Measurements from ENCODE around the gene EGFR. TPM values are rescaled to one million over a fixed set of nuclear protein-coding genes. Genes with fewer than 3 reads are reported as not detected.

EGFR gene
- total RNA-seq, 1 donor from 2014 or later: 67.2 TPM

GRCh38 chr7:55193245-55193644 is 174.4 kb downstream of the EGFR start:
- H3K4me3 ChIP-seq (ENCODE audit: low read depth, low read length): no peak overlapping the region
- H3K27me3 ChIP-seq (ENCODE audit: control insufficient read depth, insufficient read depth, low read length): no peaks in the 10 kb centered on the region
- DNase-seq (ENCODE audit: low read depth): no peak
- no peak for TF ChIP-seq CTCF (IDR thresholded peaks at IDR 0.05; ENCODE audit: insufficient read depth, low read length, poor library complexity, severe bottlenecking)
- H3K36me3 ChIP-seq (ENCODE audit: control insufficient read depth, insufficient read depth, low read length): no peaks in the 10 kb centered on the region

GRCh38 chr7:55194522-55194921 is 175.7 kb downstream of the EGFR start:
- no peaks in the 10 kb centered on the region for H3K36me3 ChIP-seq (ENCODE audit: control insufficient read depth, insufficient read depth, low read length)

GRCh38 chr7:55198634-55199392 is 180.0 kb downstream of the EGFR start:
- Histone ChIP-seq H3K4me3 (ENCODE audit: low read depth, low read length) (no peak overlapping the region), H3K27me3 (ENCODE audit: control insufficient read depth, insufficient read depth, low read length) (no peaks in the 10 kb centered on the region), H3K36me3 (ENCODE audit: control insufficient read depth, insufficient read depth, low read length) (no peaks in the 10 kb centered on the region)
- no peak for TF ChIP-seq CTCF (IDR thresholded peaks at IDR 0.05; ENCODE audit: insufficient read depth, low read length, poor library complexity, severe bottlenecking)
- DNase-seq (ENCODE audit: low read depth): no peak

More at GRCh38 chr7:55194522-55194921, 175.7 kb downstream of the EGFR start:
- Histone ChIP-seq H3K27me3 (ENCODE audit: control insufficient read depth, insufficient read depth, low read length) (no peaks in the 10 kb centered on the region), H3K4me3 (ENCODE audit: low read depth, low read length) (no peak overlapping the region)
- no peak for DNase-seq (ENCODE audit: low read depth)
- no peak for TF ChIP-seq CTCF (IDR thresholded peaks at IDR 0.05; ENCODE audit: insufficient read depth, low read length, poor library complexity, severe bottlenecking)

- no peak overlapping the region for H3K4me3 ChIP-seq (ENCODE audit: low read depth, low read length)
- no peak for TF ChIP-seq CTCF (IDR thresholded peaks at IDR 0.05; ENCODE audit: insufficient read depth, low read length, poor library complexity, severe bottlenecking)
- DNase-seq (ENCODE audit: low read depth): no peak
- H3K36me3 ChIP-seq (ENCODE audit: control insufficient read depth, insufficient read depth, low read length): peaks cover 1% of the 10 kb centered on the region
- no peaks in the 10 kb centered on the region for H3K27me3 ChIP-seq (ENCODE audit: control insufficient read depth, insufficient read depth, low read length)
These were observed 180.6 kb downstream of the EGFR start for GRCh38 chr7:55199418-55199817.

- H3K36me3 ChIP-seq (ENCODE audit: control insufficient read depth, insufficient read depth, low read length): peaks cover 5% of the 10 kb centered on the region
- no peak overlapping the region for H3K4me3 ChIP-seq (ENCODE audit: low read depth, low read length)
- DNase-seq (ENCODE audit: low read depth): no peak
- H3K27me3 ChIP-seq (ENCODE audit: control insufficient read depth, insufficient read depth, low read length): no peaks in the 10 kb centered on the region
- no peak for TF ChIP-seq CTCF (IDR thresholded peaks at IDR 0.05; ENCODE audit: insufficient read depth, low read length, poor library complexity, severe bottlenecking)
These were observed 181.6 kb downstream of the EGFR start for GRCh38 chr7:55200441-55200840.
